GM23338 (cell line): Measurements from ENCODE around the gene SLC25A18. TPM values are rescaled to one million over a fixed set of nuclear protein-coding genes. Genes with fewer than 3 reads are reported as not detected.
A peak's percentile ranks its signal among the peaks of the same experiment; 100 is the strongest.

Experiments used
- ATAC-seq: fragments of 200-7000 bp; cut with Tn5 transposase; 3 replicates; pipeline ENCODE4 v1.9.1; 2020
- DNase-seq: peaks from one replicate; pipeline ENCODE4 v3.0.0-alpha.2; 2015; ENCODE audit warnings: low spot score
- H2AFZ ChIP-seq: fragments of 200-600 bp; sonication (generic); 2 replicates; pipeline ENCODE4 v1.8.0; 2016; ENCODE audit warnings: antibody characterized with exemption, mild to moderate bottlenecking, moderate library complexity
- H3F3A ChIP-seq: fragments of 200-600 bp; sonication (generic); replicated peaks from 2 replicates; pipeline ENCODE4 v1.8.0; 2017; ENCODE audit warnings: antibody characterized with exemption, mixed run types, low read depth
- H3K27ac ChIP-seq: fragments of 200-600 bp; sonication (generic); 2 replicates; pipeline ENCODE4 v1.6.1; 2016; ENCODE audit warnings: low read depth
- H3K27me3 ChIP-seq: fragments of 200-600 bp; sonication (generic); 2 replicates; pipeline ENCODE4 v1.8.0; 2016; ENCODE audit warnings: mild to moderate bottlenecking, mixed run types, moderate library complexity; ENCODE audit not compliant: insufficient read depth
- H3K36me3 ChIP-seq: fragments of 200-600 bp; sonication (generic); 2 replicates; pipeline ENCODE4 v1.8.0; 2016; ENCODE audit warnings: mild to moderate bottlenecking; ENCODE audit not compliant: insufficient read depth
- H3K4me1 ChIP-seq: fragments of 200-600 bp; sonication (generic); 2 replicates; pipeline ENCODE4 v1.8.0; 2016; ENCODE audit warnings: mild to moderate bottlenecking, moderate library complexity; ENCODE audit not compliant: insufficient read depth
- H3K4me2 ChIP-seq: fragments of 200-600 bp; sonication (generic); 2 replicates; pipeline ENCODE4 v1.7.1; 2017; ENCODE audit warnings: mixed run types
- H3K4me3 ChIP-seq: fragments of 200-600 bp; sonication (generic); 2 replicates; pipeline ENCODE4 v1.6.1; 2016; ENCODE audit warnings: mixed run types
- H3K79me2 ChIP-seq: fragments of 200-600 bp; sonication (generic); replicated peaks from 2 replicates; pipeline ENCODE4 v1.8.0; 2017; ENCODE audit warnings: mild to moderate bottlenecking; ENCODE audit not compliant: insufficient read depth
- H3K9me2 ChIP-seq: fragments of 200-600 bp; sonication (generic); 2 replicates; pipeline ENCODE4 v1.8.0; 2017; ENCODE audit not compliant: insufficient read depth
- H4K20me1 ChIP-seq: fragments of 200-600 bp; sonication (generic); replicated peaks from 2 replicates; pipeline ENCODE4 v1.8.0; 2017; ENCODE audit warnings: mild to moderate bottlenecking; ENCODE audit not compliant: insufficient read depth
- H3K27ac Mint-ChIP-seq: 2 replicates; pipeline ENCODE4 v1.8.0; 2020; ENCODE audit warnings: inconsistent platforms, mild to moderate bottlenecking, moderate library complexity, mixed read lengths
- H3K27me3 Mint-ChIP-seq: 3 replicates; pipeline ENCODE4 v1.8.0; 2022; ENCODE audit warnings: low read depth, mild to moderate bottlenecking, moderate library complexity, mixed read lengths, inconsistent platforms; ENCODE audit not compliant: insufficient read depth, poor library complexity
- H3K36me3 Mint-ChIP-seq: 3 replicates; pipeline ENCODE4 v1.8.0; 2021; ENCODE audit warnings: low read depth, mild to moderate bottlenecking, inconsistent platforms, moderate library complexity, mixed read lengths
- H3K4me1 Mint-ChIP-seq: 3 replicates; pipeline ENCODE4 v1.8.0; 2020; ENCODE audit warnings: mild to moderate bottlenecking, inconsistent platforms, mixed read lengths
- H3K4me3 Mint-ChIP-seq: 3 replicates; pipeline ENCODE4 v1.8.0; 2021; ENCODE audit warnings: moderate library complexity, mild to moderate bottlenecking, inconsistent platforms, mixed read lengths
- H3K9me3 Mint-ChIP-seq: 3 replicates; pipeline ENCODE4 v1.8.0; 2020; ENCODE audit warnings: moderate library complexity, mild to moderate bottlenecking, inconsistent platforms, mixed read lengths
- CREB1 ChIP-seq: fragments of 250-450 bp; sonication (Bioruptor Pico); IDR thresholded peaks from 2 replicates; pipeline ENCODE4 v1.5.0; 2020; ENCODE audit warnings: low read depth, mild to moderate bottlenecking, moderate library complexity
- CTCF ChIP-seq, 2 experiments: fragments of 200-600 bp in 1 of 2; sonication (generic) in 1 of 2; conservative IDR thresholded peaks; 2 replicates each; pipeline versions ENCODE4 v1.5.1 to v1.6.1; 2016 to 2017; ENCODE audit warnings: antibody characterized with exemption in 2 of 2, low read depth in 2 of 2, mild to moderate bottlenecking in 2 of 2, moderate library complexity in 1 of 2
- ETS1 ChIP-seq: IDR thresholded peaks from 2 replicates; pipeline ENCODE4 v1.6.1; 2016; ENCODE audit warnings: antibody characterized with exemption
- EZH2 ChIP-seq: fragments of 200-600 bp; sonication (generic); IDR thresholded peaks from one replicate; pipeline ENCODE4 v1.8.0; 2017; ENCODE audit warnings: antibody characterized with exemption, mild to moderate bottlenecking, low read depth; ENCODE audit not compliant: unreplicated experiment
- EZH2phosphoT487 ChIP-seq: fragments of 200-600 bp; sonication (generic); IDR thresholded peaks from one replicate; pipeline ENCODE4 v1.8.1; 2018; ENCODE audit warnings: antibody characterized with exemption; ENCODE audit not compliant: unreplicated experiment
- JUNB ChIP-seq: IDR thresholded peaks from one replicate; pipeline ENCODE4 v1.6.1; 2016; ENCODE audit warnings: antibody characterized with exemption; ENCODE audit not compliant: unreplicated experiment
- NANOG ChIP-seq: IDR thresholded peaks from 2 replicates; pipeline ENCODE4 v1.6.1; 2016; ENCODE audit warnings: antibody characterized with exemption, borderline replicate concordance
- POLR2AphosphoS5 ChIP-seq: IDR thresholded peaks from 2 replicates; pipeline ENCODE4 v1.6.1; 2016; ENCODE audit warnings: antibody characterized with exemption, low read depth
- STAT1 ChIP-seq: IDR thresholded peaks from one replicate; pipeline ENCODE4 v1.6.1; 2016; ENCODE audit warnings: antibody characterized with exemption; ENCODE audit not compliant: unreplicated experiment
- ZNF114 ChIP-seq: fragments of 250-450 bp; sonication (Bioruptor Pico); IDR thresholded peaks from 2 replicates; pipeline ENCODE4 v1.5.0; 2020; ENCODE audit warnings: mild to moderate bottlenecking, moderate library complexity
- ZNF331 ChIP-seq: fragments of 250-450 bp; sonication (Bioruptor Pico); IDR thresholded peaks from 2 replicates; pipeline ENCODE4 v1.5.0; 2020; ENCODE audit warnings: low read depth, mild to moderate bottlenecking, moderate library complexity
- ZNF462 ChIP-seq: fragments of 250-450 bp; sonication (Bioruptor Pico); IDR thresholded peaks from 2 replicates; pipeline ENCODE4 v1.5.0; 2020; ENCODE audit warnings: mild to moderate bottlenecking, moderate library complexity
- polyA plus RNA-seq: library from polyadenylated mRNA; unstranded; fragments of >200 nt; fragmentation: Nextera tagmentation; extraction: Ambion mirVana; gene quantifications from 2 replicates; pipeline ENCODE4 v1.2.1, GENCODE V29; 2016
- total RNA-seq: library from RNA; depleted of rRNA; stranded (reverse); fragments of >200 nt; shearing (Covaris generic); gene quantifications from 2 replicates; pipeline ENCODE4 v1.2.3, GENCODE V29; 2014

Gene SLC25A18
- total and polyA plus RNA-seq, 2 experiments from 2014 or later: 1.2 to 1.9 TPM

GRCh38 chr22:17629173-17629489 is 65.8 kb downstream of the SLC25A18 start:
- Mint-ChIP-seq H3K4me1 (peaks cover 7% of the 10 kb centered on the region; the same call in 2 of the 3 replicates), H3K27ac (peak overlapping the region; percentile 99), H3K9me3 (no peaks in the 10 kb centered on the region), H3K27me3 (peaks cover 2% of the 10 kb centered on the region), H3K36me3 (no peaks in the 10 kb centered on the region), H3K4me3 (peak overlapping the region; percentile 96)
- Histone ChIP-seq H3K36me3 (no peaks in the 10 kb centered on the region), H3K4me3 (peak overlapping the region; percentile 69), H3K27me3 (no peaks in the 10 kb centered on the region), H4K20me1 (peaks cover 11% of the 10 kb centered on the region), H3K4me2 (peak overlapping the region; percentile 68), H3K4me1 (no peaks in the 10 kb centered on the region; the same call in 1 of the 2 replicates), H3K79me2 (peaks cover 43% of the 10 kb centered on the region), H2AFZ (no peak overlapping the region), H3K27ac (peak overlapping the region; percentile 82), H3K9me2 (no peaks in the 10 kb centered on the region), H3F3A (0 out of 2 replicates have a peak, but pooled peaks cover 2% of the 10 kb centered on the region)
- peak; percentile 20 for ATAC-seq
- no peak for TF ChIP-seq NANOG
- TF ChIP-seq POLR2AphosphoS5: no peak
- no peak for TF ChIP-seq JUNB
- no peak for TF ChIP-seq EZH2phosphoT487
- no peak for TF ChIP-seq ZNF462
- no peak for TF ChIP-seq ETS1
- no peak for TF ChIP-seq EZH2
- no peak for TF ChIP-seq CTCF (conservative IDR thresholded peaks at IDR 0.05; ENCODE audit: low read depth in 2 of 2)
- no peak for TF ChIP-seq ZNF331 (CRISPR knock-in tag)
- no peak for TF ChIP-seq ZNF114 (CRISPR knock-in tag)
- no peak for TF ChIP-seq CREB1 (CRISPR knock-in tag)
- no peak for TF ChIP-seq STAT1
- peak; percentile 17 for DNase-seq
